ENCODE results near the gene PNMT. TPM values are rescaled to one million over a fixed set of nuclear protein-coding genes. Genes with fewer than 3 reads are reported as not detected.

PNMT gene
- polyA plus RNA-seq, 1 experiment = not detected

DNA sequence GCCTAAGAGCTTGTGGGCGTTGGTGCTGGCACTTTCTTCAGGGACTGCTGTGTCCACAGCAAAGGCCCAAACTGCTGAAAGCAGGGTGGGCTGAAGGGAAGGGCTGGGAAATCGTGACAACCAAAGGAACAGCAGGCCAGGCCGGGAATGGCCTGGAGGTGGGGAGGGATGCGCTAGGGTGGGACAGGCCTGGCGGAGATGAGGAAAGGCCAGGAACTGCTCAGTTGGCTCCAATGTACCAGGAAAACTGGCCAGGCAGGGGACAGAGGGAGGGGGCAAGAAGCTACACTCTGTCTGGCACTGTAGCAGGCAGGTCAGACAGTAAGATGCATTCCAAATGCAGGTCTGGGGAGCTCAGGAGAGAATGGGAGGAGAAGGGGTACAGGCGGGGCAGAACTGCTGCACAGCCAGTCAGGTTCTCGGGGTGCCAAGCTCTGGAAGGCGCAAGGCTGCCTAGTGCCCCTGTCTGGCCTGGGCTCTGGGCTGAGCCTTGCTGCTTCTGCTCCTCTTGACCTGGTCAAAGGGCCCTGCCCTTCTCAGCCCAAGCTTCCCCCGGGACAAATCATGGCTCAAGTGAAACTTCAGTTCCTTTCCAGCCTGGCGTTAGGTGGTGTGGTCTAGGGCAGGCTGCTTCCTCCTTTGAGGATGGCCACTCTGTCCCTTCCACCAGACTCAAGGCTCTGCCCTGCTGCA lies 7.3 kb downstream of the PNMT start:
- ChIA-PET CTCF (interaction anchor here (2.0 kb wide), 1 partner anchor 54 kb away, joined by 9 read pairs; no protein-coding TSS in a partner anchor), POLR2A (no interaction called here)
- peaks cover 11% of the 10 kb centered on the region for H3K27me3 ChIP-seq (ENCODE audit: control insufficient read depth, insufficient read depth, low read length)
- no peak overlapping the region for H3K4me3 ChIP-seq (ENCODE audit: low read depth, low read length)
- no peak for DNase-seq (ENCODE audit: low read depth, low spot score)
- H3K9me3 ChIP-seq (ENCODE audit: control insufficient read depth, insufficient read depth, low read length) = no peaks in the 10 kb centered on the region
- H3K27ac ChIP-seq (ENCODE audit: low read depth, low read length) = no peak overlapping the region
- TF ChIP-seq CTCF (IDR thresholded peaks at IDR 0.05; ENCODE audit: low read depth, low read length) = no peak

GRCh38 chr17:39676198-39676819 lies 8.1 kb downstream of the PNMT start:
- Histone ChIP-seq H3K27ac (ENCODE audit: low read depth, low read length) (no peak overlapping the region), H3K9me3 (ENCODE audit: control insufficient read depth, insufficient read depth, low read length) (no peaks in the 10 kb centered on the region), H3K4me3 (ENCODE audit: low read depth, low read length) (no peak overlapping the region), H3K27me3 (ENCODE audit: control insufficient read depth, insufficient read depth, low read length) (peaks cover 4% of the 10 kb centered on the region)
- DNase-seq (ENCODE audit: low read depth, low spot score) = no peak
- CTCF ChIA-PET = interaction anchor here (2.0 to 2.4 kb wide), 2 partner anchors 22 to 55 kb away, joined by 6 to 9 read pairs; no protein-coding TSS in a partner anchor
- POLR2A ChIA-PET = no interaction called here
- no peak for TF ChIP-seq CTCF (IDR thresholded peaks at IDR 0.05; ENCODE audit: low read depth, low read length)

DNA sequence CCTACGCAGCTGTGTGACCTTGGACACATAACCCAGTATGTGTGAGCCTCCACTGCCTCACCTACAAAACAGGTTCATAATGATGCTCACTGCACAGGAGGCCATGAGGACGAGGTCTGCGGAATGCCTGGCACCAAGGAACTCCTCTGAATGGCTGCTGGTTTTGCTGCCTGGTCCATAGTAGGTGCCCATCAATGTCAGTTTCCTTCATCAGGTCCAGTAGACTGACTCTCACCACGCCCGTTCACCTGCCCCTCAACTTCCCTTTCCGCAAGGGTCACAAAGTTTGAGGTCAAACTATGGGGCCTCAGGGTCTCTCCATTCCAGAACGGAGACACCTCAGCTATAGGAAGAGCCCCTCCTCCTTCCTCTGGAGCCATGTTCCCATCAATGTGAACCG lies 8.8 kb downstream of the PNMT start:
- TF ChIP-seq CTCF (IDR thresholded peaks at IDR 0.05; ENCODE audit: low read depth, low read length) = no peak
- DNase-seq (ENCODE audit: low read depth, low spot score) = no peak
- ChIA-PET CTCF (interaction anchor here (1.1 to 2.4 kb wide), 4 partner anchors 8 to 55 kb away, joined by 4 to 9 read pairs (median 7); no protein-coding TSS in a partner anchor), POLR2A (interaction anchor here (0.6 to 0.7 kb wide), 2 partner anchors 23 to 940 kb away, joined by 3 read pairs; partner anchors contain the start of gene ERBB2)
- Histone ChIP-seq H3K27ac (ENCODE audit: low read depth, low read length) (no peak overlapping the region), H3K9me3 (ENCODE audit: control insufficient read depth, insufficient read depth, low read length) (no peaks in the 10 kb centered on the region), H3K27me3 (ENCODE audit: control insufficient read depth, insufficient read depth, low read length) (no peaks in the 10 kb centered on the region), H3K4me3 (ENCODE audit: low read depth, low read length) (no peak overlapping the region)

- DNase-seq (ENCODE audit: low read depth, low spot score) = no peak
- POLR2A ChIA-PET = interaction anchor here (0.7 kb wide), 1 partner anchor 22 kb away, joined by 3 read pairs; the partner anchor contains the start of gene ERBB2
- TF ChIP-seq CTCF (IDR thresholded peaks at IDR 0.05; ENCODE audit: low read depth, low read length) = no peak
- Histone ChIP-seq H3K9me3 (ENCODE audit: control insufficient read depth, insufficient read depth, low read length) (no peaks in the 10 kb centered on the region), H3K4me3 (ENCODE audit: low read depth, low read length) (no peak overlapping the region), H3K27me3 (ENCODE audit: control insufficient read depth, insufficient read depth, low read length) (no peaks in the 10 kb centered on the region), H3K27ac (ENCODE audit: low read depth, low read length) (no peak overlapping the region)
- CTCF ChIA-PET = interaction anchor here (0.7 to 2.4 kb wide), 5 partner anchors 9 to 56 kb away, joined by 3 to 9 read pairs (median 6); no protein-coding TSS in a partner anchor
Measured at GRCh38 chr17:39677542-39678339, 9.5 kb downstream of the PNMT start.

Measured in AG04450 (cell line).